Hepatocyte (in vitro differentiated cells): ENCODE results near the gene CCL17. TPM values are rescaled to one million over a fixed set of nuclear protein-coding genes. Genes with fewer than 3 reads are reported as not detected.

ENCODE experiments used
- DNase-seq: peaks from one replicate; pipeline ENCODE4 v3.0.0-alpha.2; 2016; ENCODE audit warnings: low spot score
- H2AFZ ChIP-seq: fragments of 200-600 bp; sonication (generic); 2 replicates; pipeline ENCODE4 v1.6.0; 2016; ENCODE audit warnings: antibody characterized with exemption, mild to moderate bottlenecking
- H3K27ac ChIP-seq: fragments of 200-600 bp; sonication (generic); 2 replicates; pipeline ENCODE4 v1.5.1; 2016; ENCODE audit warnings: mild to moderate bottlenecking
- H3K27me3 ChIP-seq: fragments of 200-600 bp; sonication (generic); 2 replicates; pipeline ENCODE4 v1.6.1; 2016
- H3K36me3 ChIP-seq: fragments of 200-600 bp; sonication (generic); replicated peaks from 2 replicates; pipeline ENCODE4 v1.5.1; 2016; ENCODE audit warnings: low read depth; ENCODE audit not compliant: insufficient read depth
- H3K4me1 ChIP-seq: fragments of 200-600 bp; sonication (generic); 2 replicates; pipeline ENCODE4 v1.5.1; 2016; ENCODE audit warnings: mild to moderate bottlenecking, moderate library complexity; ENCODE audit not compliant: insufficient read depth
- H3K4me2 ChIP-seq: fragments of 200-600 bp; sonication (generic); 2 replicates; pipeline ENCODE4 v1.6.0; 2016
- H3K4me3 ChIP-seq: fragments of 200-600 bp; sonication (generic); 2 replicates; pipeline ENCODE4 v1.5.1; 2016; ENCODE audit warnings: mild to moderate bottlenecking
- H3K79me2 ChIP-seq: fragments of 200-600 bp; sonication (generic); 2 replicates; pipeline ENCODE4 v1.6.0; 2017; ENCODE audit warnings: mild to moderate bottlenecking
- H3K9me2 ChIP-seq: fragments of 200-600 bp; sonication (generic); replicated peaks from 2 replicates; pipeline ENCODE4 v1.6.0; 2017; ENCODE audit warnings: mild to moderate bottlenecking; ENCODE audit not compliant: insufficient read depth
- H3K9me3 ChIP-seq: fragments of 200-600 bp; sonication (generic); 2 replicates; pipeline ENCODE4 v1.5.1; 2016; ENCODE audit warnings: low read depth, mild to moderate bottlenecking
- H4K20me1 ChIP-seq: fragments of 200-600 bp; sonication (generic); 2 replicates; pipeline ENCODE4 v1.6.0; 2016; ENCODE audit warnings: mild to moderate bottlenecking; ENCODE audit not compliant: insufficient read depth, poor library complexity, severe bottlenecking
- CTCF ChIP-seq: fragments of 200-600 bp; sonication (generic); IDR thresholded peaks from 2 replicates; pipeline ENCODE4 v1.5.1; 2016; ENCODE audit warnings: antibody characterized with exemption, mild to moderate bottlenecking; ENCODE audit not compliant: poor library complexity
- EZH2 ChIP-seq: fragments of 200-600 bp; sonication (generic); IDR thresholded peaks from 2 replicates; pipeline ENCODE4 v1.6.1; 2016; ENCODE audit warnings: antibody characterized with exemption, mild to moderate bottlenecking, borderline replicate concordance
- EZH2phosphoT487 ChIP-seq: fragments of 200-600 bp; sonication (generic); IDR thresholded peaks from one replicate; pipeline ENCODE4 v1.6.1; 2018; ENCODE audit warnings: antibody characterized with exemption, mild to moderate bottlenecking, low read depth, moderate library complexity; ENCODE audit not compliant: unreplicated experiment, severe bottlenecking
- WGBS: methylation state at CpG from one replicate; pipeline ENCODE4 v1.1.6; 2016; ENCODE audit warnings: low lambda C conversion rate; ENCODE audit errors: missing lambda C conversion rate; 5-methylcytosine and 5-hydroxymethylcytosine counted together
- polyA plus RNA-seq: library from polyadenylated mRNA; unstranded; fragments of >200 nt; fragmentation: Nextera tagmentation; extraction: Ambion mirVana; gene quantifications from 2 replicates; pipeline ENCODE4 v1.2.1, GENCODE V29; 2016
- total RNA-seq: library from RNA; depleted of rRNA; stranded (reverse); fragments of >200 nt; gene quantifications from 2 replicates; pipeline ENCODE4 v1.2.3, GENCODE V29; 2014

The CCL17 gene
- total and polyA plus RNA-seq, 2 experiments from 2014 or later, result not detected

- no peaks in the 10 kb centered on the region for H3K27me3 ChIP-seq
- H3K4me2 ChIP-seq, result no peak overlapping the region
- no peak overlapping the region for H3K4me3 ChIP-seq
- H3K4me1 ChIP-seq, result no peaks in the 10 kb centered on the region
- TF ChIP-seq EZH2phosphoT487, result no peak
- TF ChIP-seq EZH2, result no peak
- TF ChIP-seq CTCF, result no peak
- no peaks in the 10 kb centered on the region for H3K79me2 ChIP-seq
- no peaks in the 10 kb centered on the region for H3K9me2 ChIP-seq
- H3K9me3 ChIP-seq, result no peaks in the 10 kb centered on the region
- no peak for DNase-seq
- H4K20me1 ChIP-seq, result no peaks in the 10 kb centered on the region
- no peaks in the 10 kb centered on the region for H3K36me3 ChIP-seq
- 91% methylated on average over 9 of the region's 9 CpGs for WGBS
- H3K27ac ChIP-seq, result no peak overlapping the region
- no peak overlapping the region for H2AFZ ChIP-seq
These were observed 47.1 kb upstream of the CCL17 start for GRCh38 chr16:57357330-57358085.

GRCh38 chr16:57358086-57358420 lies 46.5 kb upstream of the CCL17 start:
- Histone ChIP-seq H3K4me3 (no peak overlapping the region), H3K27me3 (no peaks in the 10 kb centered on the region), H3K79me2 (no peaks in the 10 kb centered on the region), H4K20me1 (no peaks in the 10 kb centered on the region), H3K4me2 (no peak overlapping the region), H2AFZ (no peak overlapping the region), H3K9me3 (no peaks in the 10 kb centered on the region), H3K4me1 (no peaks in the 10 kb centered on the region), H3K9me2 (no peaks in the 10 kb centered on the region), H3K27ac (no peak overlapping the region), H3K36me3 (no peaks in the 10 kb centered on the region)
- WGBS, result 89% methylated on average over 7 of the region's 7 CpGs
- no peak for DNase-seq
- no peak for TF ChIP-seq EZH2
- no peak for TF ChIP-seq CTCF
- TF ChIP-seq EZH2phosphoT487, result no peak

GRCh38 chr16:57358527-57359095 lies 46.0 kb upstream of the CCL17 start, which contains the start of gene CCL22:
Gene CCL22 (plus strand): TSS chr16:57358783. CDS start chr16:57358817, 34 bp downstream.
- Histone ChIP-seq H2AFZ (no peak within 1 kb of the TSS), H3K36me3 (no peaks in the 10 kb centered on the region), H3K4me3 (no peak within 1 kb of the TSS), H3K4me2 (no peak within 1 kb of the TSS), H3K27ac (no peak within 1 kb of the TSS), H3K27me3 (no peaks in the 10 kb centered on the region), H4K20me1 (no peaks in the 10 kb centered on the region), H3K9me3 (no peaks in the 10 kb centered on the region), H3K4me1 (no peaks in the 10 kb centered on the region), H3K79me2 (no peaks in the 10 kb centered on the region), H3K9me2 (no peaks in the 10 kb centered on the region)
- no peak for DNase-seq
- WGBS, result 88% methylated on average over 9 of the region's 9 CpGs
- TF ChIP-seq EZH2 (no peak), EZH2phosphoT487 (no peak), CTCF (no peak)
